Activated CD8-positive, alpha-beta memory T cell treated with anti-CD3 and anti-CD28 coated beads for 1 hour (primary cell): ENCODE measurements around the gene GCNT2.
"Not testable (repeated sequence)": the region's sequence is repeated elsewhere in the genome, so short reads cannot be mapped to it uniquely, and the experiment has no call there.

ENCODE experiments used
- DNase-seq, 2 donors: peaks; one replicate each; pipeline ENCODE4 v3.0.0-alpha.2; 2020; ENCODE audit warnings: low read depth in 1 of 2; ENCODE audit errors: extremely low read depth in 1 of 2

GCNT2 gene

DNA sequence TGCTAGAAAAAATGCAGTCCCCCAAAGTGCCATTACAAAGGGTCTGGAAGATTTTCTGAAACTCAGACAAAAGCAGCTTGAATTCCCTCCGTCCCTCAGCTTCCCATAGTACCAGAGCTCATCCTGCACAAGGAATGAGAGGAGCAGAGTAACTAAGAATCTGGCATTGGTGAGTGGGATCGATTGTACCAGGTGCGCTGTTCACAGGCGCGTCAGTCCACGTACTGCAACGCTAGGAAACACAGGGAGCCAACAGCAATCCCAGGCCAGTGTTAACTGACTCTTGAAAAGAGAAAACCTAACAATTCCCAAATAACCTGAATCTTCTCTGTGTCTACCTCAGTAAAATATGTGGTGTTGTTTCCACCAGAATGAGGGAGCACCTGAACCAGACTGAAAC, 77.9 kb downstream of the GCNT2 start:
- DNase-seq, result no peak

DNA sequence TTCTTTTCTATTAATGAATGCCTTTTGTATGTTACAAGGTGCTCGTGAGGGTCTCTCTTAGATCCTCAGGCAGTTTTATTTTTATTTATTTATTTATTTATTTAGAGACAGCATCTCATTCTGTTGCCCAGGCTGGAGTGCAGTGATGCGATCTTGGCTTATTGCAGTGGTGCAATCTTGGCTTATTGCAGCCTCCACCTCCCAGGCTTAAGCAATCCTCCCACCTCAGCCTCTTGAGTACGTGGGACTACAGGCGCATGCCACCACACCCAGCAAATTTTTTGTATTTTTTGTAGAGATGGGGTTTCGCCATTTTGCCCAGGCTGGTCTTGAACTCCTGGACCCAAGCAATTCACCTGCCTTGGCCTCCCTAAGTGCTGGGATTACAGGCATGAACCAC, 79.5 kb downstream of the GCNT2 start:
- not testable (repeated sequence) for DNase-seq

DNA sequence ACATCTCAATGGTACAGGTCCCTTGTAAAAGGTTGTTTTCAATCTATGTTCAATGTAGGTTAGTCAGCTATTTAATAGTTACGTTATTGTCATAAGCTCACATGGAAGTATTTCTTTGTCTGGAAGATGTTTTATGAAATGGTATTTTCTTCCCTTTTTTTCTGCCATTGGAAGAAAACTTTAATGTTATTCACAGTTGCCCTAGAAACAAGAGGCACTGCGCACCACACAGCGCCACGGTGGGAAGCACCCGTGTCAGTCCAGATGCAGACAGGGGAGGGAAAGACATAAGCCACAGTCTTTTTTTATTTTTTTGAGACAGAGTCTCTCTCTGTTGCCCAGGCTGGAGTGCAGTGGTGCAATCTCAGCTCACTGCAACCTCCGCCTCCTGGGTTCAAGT, 82.1 kb downstream of the GCNT2 start:
- no peak for DNase-seq

DNA sequence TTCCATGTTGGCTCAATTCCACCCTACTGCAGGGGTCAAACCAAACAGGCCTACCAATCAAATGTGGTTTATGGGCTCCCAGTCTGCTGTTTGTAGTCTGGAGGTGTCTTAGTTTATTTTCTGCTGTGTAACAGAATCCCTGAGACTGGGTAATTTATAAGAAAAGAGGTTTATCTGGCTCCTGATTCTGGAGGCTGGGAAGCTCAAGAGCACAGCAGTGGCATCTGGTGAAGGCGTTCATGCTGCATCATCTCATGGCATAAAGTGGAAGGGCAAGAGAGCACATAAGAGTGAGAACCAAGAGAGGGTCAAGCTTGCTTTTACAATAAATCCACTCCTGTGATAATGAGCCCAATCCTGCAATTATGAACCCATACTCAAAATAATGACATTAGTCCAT, 87.9 kb downstream of the GCNT2 start:
- DNase-seq, result no peak

DNA sequence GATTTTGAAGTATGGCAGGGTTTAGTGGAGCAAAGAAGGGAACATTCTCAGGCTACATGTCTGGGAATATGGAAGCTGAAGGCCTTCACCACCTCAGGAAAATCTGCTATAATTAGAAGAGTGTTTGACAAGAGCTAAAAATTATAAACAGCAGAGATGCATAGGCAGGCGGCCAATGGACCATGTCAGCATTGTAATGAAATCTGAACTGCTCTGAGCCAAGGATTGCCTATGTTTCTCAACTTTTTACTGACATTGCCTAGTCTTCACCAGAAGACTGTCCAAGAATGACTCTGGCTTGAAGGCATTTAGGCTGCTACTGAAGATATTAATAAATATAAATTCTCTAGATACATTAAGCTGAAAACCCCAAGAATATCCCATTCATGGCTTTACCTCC, 89.1 kb downstream of the GCNT2 start:
- DNase-seq, result no peak

DNA sequence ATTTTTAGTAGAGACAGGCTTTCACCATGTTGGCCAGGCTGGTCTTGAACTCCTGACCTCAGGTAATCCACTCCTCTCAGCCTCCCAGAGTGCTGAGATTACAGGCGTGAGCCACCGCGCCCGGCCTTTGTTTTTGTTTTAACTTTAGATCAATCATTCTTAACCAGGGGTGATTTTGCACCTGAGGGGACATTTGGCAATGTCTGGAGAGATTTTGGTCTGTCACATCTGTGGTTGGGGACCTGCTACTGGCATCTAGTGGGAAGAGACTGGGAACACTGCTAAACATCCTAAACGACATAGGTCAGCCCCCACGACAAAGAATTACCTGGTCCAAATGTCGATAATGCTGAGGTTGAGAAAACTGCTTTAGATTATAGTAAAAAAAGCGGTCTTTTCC, 91.0 kb downstream of the GCNT2 start:
- no peak for DNase-seq

DNA sequence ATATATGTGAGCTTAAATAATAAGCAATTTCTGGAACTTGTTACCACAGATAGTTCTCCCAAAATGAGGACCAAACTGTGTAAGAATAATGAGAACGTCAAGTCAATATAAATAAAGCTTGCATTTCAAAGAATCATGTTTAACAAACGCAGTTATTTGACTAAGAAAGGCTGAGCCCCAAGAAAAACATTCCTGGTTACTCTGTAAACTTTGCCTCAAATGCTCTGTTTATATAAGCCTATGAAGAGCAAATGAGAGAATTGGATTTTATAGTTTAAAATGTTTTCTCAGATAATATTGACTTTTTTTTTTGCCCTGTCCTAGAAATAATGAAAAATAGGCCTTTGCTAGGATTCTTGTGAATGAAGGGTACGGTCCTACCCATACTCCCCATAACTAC, 91.9 kb downstream of the GCNT2 start:
- no peak for DNase-seq

DNA sequence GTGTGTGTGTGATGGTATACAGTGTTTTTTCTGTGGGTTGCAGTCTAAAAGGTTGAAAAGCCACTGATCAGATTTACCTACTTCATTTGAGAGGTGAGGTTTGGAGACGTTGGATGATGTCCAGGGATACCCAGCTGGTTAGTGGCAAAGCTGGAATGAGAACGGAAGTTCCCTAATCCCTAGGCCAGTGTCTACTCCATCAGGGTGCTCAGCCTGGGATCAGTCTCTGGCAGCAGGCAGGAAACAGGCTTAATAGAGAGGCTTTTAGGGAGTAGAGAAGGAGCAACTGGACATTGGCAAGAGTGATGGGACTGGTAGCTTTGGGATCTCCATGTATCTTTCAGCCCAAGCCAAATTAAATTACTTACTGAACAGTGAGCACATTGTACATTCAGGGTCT, 92.6 kb downstream of the GCNT2 start:
- no peak for DNase-seq

- DNase-seq, result no peak
These were observed 94.5 kb downstream of the GCNT2 start for GRCh38 chr6:10615675-10616074.

GRCh38 chr6:10616266-10616665, 95.1 kb downstream of the GCNT2 start:
- not testable (repeated sequence) for DNase-seq

GRCh38 chr6:10617008-10617696, 96.0 kb downstream of the GCNT2 start:
- DNase-seq, result no peak

GRCh38 chr6:10618409-10618808, 97.3 kb downstream of the GCNT2 start:
- DNase-seq, result no peak

- DNase-seq, result no peak
These were observed 100.1 kb downstream of the GCNT2 start for GRCh38 chr6:10621213-10621612.

GRCh38 chr6:10621847-10622246, 100.7 kb downstream of the GCNT2 start:
- DNase-seq, result no peak

- no peak for DNase-seq
These were observed 103.7 kb downstream of the GCNT2 start for GRCh38 chr6:10624836-10625235.

DNA sequence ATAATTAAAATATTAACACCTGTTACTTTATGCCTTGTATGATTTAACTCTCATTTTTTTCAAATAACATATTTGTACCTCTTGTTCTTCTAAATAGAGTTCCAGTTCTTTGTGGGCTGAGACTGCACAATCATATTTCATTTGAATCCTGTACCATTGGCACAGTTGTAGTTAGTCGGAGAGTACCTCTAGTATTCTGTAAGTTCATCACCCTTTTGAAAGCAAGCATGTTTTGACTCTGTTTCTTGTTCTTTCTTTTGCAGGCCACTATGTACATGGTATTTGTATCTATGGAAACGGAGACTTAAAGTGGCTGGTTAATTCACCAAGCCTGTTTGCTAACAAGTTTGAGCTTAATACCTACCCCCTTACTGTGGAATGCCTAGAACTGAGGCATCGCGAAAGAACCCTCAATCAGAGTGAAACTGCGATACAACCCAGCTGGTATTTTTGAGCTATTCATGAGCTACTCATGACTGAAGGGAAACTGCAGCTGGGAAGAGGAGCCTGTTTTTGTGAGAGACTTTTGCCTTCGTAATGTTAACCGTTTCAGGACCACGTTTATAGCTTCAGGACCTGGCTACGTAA, 105.1 kb downstream of the GCNT2 start:
- no peak for DNase-seq

DNA sequence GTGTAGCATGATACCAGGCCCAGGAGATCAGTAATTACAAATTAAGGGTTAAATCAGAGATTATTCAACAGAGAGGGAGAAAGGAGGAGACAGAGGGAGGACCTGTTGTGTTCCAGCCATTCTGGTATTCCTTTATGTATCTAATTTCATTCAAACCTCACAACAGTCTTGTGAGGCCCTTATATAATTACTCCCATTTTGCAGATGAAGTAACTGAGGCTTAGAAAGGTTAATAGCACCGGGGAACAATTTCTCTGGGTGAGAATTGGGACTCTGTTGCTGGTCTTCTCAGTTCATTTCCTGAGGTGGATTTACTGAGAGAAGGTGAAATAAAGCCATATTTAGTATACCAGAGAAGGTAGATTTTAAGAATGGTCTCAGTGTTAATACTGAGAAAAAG, 106.6 kb downstream of the GCNT2 start:
- no peak for DNase-seq

- no peak for DNase-seq
These were observed 109.0 kb downstream of the GCNT2 start for GRCh38 chr6:10630178-10630577.

DNA sequence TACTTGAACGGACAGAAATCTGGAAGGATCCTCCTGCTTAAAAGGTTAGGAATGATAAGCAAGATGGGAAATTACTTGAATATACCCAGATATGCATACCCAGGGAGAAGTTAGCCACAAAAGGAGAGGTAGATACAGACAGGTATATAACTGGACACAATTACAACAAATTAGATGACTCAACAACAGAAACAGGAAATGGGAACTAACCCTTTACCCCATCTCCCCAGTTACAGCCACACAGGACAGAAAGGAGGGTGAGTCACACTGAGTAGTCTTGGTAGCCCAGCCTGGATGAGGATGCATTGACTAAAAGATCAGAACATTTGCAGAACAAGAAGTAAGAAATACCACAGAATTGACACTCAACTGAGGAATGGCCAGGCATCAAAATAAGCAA, 112.1 kb downstream of the GCNT2 start:
- no peak for DNase-seq

DNA sequence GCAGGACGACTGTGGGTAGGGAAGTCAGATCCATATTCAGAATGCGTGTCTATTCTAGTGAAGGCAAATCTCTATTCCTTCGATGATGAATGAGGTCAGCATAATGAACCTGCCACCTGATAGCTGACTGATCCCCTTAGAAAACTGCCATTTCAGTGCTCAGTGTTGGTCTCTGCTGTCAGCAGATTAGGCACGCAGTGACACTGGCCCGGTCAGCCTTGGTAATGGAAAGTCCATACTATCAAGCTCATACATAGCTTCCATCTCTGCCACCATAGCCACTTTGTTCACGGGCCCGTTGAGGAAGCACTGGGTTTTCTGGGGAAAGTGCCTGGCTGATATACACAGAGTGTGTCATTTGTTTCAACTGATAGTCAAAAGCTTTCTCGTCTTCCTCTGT, 119.3 kb downstream of the GCNT2 start:
- DNase-seq, result no peak

DNA sequence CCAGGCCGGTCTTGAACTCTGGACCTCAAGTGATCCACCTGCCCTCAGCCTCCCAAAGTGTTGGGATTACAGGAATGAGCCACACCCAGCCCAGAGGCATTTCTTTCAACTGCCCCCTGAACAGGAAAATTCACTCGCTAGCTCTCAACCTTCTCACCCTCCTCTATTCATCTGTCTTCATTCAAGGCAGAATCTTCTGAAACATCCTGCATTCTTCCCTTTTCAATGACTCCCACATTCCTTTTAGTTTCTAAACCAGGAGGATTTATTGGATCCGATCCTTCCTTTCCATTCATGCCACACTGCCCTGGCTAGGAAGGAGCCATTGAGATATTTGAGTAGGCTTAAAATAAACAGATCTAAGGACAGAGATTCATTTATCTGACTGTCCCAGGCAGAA, 120.4 kb downstream of the GCNT2 start:
- DNase-seq, result no peak

DNA sequence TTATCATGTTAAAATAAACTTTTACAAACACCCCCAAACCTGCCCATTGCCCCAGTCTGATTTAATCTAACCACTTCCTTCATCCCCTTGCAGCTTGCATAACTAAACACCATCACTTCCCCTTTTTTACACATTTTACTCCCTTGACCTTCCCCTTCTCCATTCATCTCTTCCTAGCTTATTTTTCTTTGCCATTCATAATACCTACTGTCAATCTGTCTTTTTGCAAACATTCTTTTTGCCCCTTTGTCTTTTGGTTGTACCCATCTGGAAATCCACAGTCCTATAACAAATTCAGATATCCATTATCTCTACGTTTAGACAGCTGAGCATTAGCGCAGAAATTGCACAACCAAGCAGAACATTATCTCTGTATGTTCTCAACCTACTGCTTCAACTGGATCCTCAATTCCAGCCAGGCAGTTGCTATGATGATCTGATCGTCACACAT, 122.1 kb downstream of the GCNT2 start:
- no peak for DNase-seq

DNA sequence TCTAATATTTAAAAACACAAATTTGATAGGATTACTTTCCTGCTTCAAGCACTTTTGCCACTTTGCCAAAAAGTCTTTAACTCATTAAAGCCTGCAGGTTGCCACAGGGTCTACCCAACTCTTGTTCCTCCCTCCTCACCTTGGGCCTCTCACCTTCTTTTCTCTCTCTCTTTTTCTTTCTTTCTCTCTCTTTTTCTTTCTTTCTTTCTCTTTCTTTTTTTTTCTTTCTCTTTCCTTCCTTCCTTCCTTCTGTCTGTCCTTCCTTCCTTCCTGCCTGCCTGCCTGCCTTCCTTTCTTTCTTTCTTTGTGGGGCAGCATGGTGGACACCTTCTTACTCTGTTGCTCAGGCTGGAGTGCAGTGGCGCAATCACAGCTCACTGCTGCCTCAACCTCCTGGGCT, 123.1 kb downstream of the GCNT2 start:
- DNase-seq, result no peak
